Measurements from ENCODE around the gene C22orf15.
"Not testable (repeated sequence)": the region's sequence is repeated elsewhere in the genome, so short reads cannot be mapped to it uniquely, and the experiment has no call there.

The C22orf15 gene, protein sequence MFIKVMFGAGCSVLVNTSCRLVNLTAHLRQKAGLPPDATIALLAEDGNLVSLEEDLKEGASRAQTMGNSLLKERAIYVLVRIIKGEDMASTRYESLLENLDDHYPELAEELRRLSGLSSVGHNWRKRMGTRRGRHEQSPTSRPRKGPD

DNA sequence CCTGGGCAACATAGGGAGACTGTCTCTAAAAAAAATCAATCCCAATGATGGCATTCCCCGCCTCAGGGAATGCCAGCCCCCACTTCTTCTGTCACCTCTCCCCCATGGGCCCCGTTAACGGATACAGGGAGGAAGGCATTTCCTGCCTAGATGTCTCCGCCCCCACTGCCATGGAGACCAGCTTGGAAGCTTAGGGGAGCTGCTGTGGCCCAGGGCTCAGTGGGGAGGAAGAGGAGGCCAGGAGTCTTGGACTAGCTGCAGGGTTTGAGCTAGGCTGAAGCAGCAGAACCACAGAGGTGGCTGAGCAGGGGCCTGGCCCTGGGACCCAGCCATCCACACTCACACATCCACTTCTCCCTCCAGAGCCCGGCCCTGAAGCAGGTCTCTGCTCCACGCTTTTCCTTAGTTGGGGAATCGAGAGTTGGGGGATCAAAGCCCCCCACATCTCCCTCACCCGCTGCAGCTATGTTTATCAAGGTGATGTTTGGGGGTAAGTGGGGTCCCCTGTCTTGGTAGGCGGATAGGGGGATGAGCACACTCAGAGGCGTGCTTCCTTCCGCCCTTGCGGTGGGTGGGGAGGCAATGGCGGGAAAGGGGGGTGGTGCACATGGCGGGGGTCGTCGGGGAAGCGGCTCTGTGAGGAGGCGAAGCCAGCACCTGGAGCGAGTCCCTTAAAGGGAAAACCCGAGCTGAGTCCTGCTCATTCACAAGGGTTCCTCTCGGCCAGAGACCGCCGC, at the start of gene C22orf15:
C22orf15 (plus strand) TSS at position 149 of the 737 bp plus-strand sequence; CDS start at position 466, 317 bp downstream.
- DNase-seq = no peak

DNA sequence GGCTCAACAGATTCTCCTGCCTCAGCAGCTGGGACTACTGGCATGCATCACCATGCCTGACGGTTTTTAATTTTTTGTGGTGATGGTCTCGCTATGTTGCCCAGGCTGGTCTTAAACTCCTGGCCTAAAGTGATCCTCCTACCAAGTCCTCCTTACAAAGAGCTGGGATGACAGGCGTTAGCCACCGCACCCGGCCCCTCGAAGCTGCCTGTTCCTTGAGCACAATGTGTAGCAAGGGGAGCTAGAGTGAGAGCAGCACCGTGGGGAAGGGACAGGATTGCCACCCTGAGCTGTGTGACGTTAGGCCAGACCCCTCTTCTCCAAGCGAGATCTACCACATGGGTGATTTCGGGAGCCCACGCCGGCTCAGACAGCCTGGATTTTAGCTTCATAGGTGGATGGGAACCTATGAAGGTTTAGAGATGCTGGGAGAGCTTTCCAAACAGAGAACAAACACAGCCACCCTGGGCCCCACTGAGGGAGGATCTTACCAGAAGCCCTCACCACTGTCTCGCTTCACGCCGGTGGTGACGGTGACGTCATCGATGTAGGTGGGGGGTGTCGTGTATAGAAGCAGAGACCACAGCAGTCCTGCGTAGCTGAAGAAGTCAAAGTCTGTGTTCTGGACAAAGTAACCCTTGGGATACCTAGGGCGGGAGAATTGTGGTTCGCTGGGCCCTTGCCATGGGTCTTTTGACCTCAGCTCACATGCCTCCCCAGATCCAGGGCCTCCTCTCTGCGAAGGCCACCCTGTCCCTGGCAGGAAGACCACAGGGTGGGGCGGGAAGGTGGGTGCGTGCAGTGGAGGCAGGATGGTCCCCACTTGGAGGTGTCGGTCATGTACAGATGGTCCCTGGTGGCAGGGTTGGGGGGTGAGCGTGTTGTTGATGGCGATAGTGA, 48.8 kb upstream of the C22orf15 start:
- no peak for DNase-seq

DNA sequence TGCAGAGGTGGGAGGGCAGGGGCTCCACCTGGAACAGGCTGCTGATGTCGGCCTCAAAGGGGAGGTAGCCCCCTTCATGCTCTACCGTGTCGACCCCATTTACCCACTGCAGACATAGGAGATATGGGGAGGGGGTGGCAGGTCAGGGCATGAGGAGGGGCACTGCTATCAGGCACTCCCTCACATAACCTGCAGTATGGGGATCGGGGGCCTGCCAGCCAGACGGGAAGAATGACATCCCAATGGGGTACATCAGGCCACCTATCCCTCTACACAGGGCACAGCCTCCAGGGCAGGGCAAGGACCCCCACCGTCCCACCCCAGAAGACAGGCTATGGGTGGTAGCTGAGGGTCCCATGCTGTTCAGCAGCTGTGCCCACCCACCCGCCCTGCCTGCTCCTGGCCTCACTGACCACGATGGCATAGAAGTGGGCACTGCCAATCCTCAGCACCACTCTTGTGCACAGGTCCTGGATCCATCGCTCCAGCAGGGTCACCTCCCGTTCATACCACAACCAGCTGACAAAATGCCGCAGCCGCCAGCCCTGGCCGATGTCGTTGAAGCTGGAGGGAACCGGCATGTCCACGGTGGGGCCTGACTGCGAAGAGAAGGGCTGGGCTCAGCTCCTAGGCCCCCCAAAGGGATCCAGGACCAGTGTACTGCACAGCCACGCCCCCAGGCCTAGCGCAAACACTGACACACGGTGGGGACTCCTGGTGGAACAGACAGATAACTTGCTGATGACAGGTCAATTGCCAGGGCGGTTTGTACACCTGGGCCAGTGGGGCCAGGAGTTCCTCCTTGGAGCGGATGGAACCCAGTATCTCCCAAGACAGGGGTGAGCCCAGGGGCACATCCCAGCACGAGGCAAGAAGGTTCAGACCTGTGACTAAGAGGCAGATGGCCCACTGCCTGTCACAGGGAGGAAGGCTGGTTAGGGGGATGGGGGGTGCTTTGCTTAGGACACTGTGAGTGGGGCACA, 47.9 kb upstream of the C22orf15 start:
- DNase-seq = no peak

DNA sequence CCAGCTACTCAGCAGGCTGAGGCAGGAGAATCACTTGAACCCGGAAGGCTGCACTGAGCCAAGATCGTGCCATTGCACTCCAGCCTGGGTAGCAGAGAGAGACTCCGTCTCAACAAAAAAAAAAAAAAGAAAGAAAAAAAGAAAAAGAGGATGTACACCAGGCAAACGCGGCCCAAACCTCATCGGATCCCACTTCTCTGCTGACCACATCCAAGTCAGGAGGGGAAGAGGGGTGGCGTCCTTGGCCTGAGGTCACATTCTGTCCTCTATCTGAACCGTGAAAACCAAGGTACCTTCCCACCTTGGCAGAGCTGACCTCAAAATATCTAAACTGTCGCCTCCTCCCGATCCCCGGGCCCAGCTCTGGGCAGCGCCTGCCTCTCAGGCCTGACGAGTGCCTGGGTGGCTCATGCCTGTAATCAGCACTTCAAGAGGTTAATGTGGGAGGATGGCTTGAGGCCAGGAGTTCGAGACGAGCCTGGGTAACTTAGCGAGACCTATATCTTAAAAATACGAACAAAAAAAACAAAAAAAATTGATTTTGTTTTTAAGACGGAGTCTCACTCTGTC, 46.9 kb upstream of the C22orf15 start:
- no peak for DNase-seq

DNA sequence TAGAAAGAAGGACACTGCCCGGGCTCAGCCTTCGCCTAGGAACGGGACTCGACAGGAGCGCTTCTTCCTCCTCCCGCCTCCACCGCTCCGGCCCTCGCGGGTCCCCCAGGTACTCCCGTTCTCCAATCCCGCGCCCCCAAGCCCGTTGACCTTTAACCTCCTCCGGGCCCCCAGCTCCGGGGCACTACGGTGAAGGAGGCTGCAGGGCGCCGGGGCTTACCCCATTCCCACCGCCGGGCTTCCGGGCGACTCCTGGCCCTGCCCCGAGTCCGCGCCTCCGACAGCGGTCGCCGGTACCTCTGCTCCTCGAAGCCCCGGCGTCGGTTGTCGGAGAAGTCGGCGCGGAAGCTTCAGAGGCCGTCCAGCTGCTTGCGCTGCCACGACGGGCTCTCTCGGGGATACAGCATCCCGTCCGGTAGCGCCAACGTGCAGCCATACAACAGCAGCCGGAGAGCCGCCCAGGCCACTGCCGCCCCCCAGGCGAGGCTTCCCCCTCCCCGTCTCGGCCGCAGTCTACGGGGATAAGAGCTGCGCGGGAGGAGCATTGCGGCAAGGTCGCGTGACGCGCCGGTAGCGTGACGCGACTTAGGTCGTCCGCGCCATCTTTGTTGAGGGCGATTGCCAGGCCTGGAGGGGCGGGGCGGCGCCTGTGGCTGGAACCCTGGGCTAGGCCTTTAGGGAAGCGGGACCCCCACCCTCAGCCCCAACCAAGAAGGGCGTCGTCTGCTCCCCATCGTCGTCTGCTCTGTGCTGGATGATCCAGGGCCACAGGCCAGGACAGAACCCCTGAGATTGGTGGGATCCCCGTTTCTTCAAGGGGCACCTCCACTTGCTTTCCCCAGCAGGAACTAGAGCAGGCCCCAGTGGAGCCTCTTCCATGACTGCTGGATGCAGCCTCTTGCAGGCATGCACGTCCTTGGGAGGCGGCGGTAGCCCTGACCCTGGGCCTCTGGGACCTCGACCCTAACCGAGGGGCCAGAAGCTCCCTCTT, 45.7 kb upstream of the C22orf15 start:
- DNase-seq = peak; percentile 92

DNA sequence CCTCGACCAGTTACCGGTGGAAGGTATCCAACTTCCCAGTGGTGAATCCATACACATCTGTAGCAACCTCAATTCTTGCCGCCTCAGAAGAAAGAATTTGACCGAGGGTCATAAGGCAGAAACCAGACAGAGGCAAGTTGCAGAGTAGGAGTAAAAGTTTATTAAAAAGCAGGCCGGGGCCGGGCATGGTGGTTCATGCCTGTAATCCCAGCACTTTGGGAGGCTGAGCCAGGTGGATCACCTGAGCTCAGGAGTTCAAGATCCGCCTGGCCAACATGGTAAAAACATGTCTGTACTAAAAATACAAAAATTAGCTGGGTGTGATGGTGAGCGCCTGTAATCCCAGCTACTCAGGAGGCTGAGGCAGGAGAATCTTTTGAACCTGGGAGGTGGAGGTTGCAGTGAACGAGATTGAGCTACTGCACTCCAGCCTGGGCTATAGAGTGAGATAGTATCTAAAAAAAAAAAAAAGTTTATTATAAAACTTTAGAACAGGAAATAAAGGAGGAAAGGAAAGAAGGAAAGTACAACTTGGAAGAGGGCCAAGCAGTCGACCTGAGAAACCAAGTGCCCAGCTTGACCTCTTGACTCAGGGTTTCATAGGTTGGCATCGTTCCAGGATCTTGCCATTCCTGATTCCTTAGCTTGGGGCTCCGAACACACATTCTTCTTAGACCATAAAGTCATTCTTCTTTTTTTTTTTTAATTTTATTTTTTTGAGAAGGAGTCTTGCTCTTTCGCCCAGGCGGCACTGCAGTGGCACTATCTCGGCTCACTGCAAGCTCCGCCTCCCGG, 44.2 kb upstream of the C22orf15 start:
- no peak for DNase-seq

DNA sequence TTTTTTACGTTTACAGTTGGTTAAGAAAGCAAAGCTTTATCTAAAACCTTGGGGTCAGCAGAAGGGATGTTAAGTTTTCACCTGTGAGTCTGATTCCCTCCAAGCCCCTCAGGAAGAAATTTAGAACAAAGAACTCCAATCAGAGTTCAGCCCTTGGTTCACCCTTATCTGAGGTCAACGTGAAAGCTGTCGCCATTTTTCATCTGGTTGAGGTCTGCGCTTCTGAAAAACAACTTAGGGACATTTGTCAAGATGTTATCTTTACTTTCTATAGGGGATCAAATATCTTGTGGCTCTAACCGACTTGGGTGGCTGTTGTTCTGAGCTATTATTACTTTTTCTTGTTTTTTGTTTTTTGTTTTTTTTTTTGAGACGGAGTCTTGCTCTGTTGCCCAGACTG, 41.9 kb upstream of the C22orf15 start:
- DNase-seq = no peak

DNA sequence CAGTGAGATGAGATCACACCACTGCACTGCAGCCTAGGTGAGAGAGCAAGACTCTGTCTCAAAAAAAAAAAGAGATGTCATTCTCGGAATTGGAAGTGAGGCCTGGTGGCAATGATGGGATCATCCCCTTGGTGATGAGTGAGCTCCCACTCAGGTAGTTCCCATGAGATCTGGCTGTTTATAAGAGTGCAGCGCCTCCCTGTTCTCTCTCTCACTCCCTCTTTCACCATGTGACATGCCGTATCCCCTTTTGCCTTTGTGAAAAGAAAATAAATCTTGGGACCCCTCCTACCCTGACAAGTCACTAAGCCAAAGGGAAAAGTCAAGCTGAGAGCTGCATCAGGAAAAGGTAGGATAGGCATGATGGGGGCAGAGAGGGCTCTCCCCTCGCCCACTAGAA, 40.6 kb upstream of the C22orf15 start:
- no peak for DNase-seq

DNA sequence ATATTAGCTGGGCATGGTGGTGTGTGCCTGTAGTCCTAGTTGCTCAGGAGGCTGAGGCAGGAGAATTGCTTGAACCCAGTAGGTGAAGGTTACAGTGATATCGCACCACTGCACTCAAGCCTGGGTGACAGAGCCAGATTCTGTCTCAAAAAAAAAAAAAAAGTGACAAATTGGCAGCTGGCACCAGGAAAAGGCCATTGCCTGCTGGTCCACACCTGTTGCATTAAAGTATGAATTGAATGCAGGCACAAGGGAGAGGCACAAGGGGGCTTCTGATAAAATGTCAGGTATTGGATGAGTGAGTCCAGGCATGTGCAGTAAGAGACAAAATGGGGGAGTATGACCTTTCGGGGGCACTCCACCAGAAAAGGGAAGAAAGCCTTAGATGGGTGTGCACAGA, 40.1 kb upstream of the C22orf15 start:
- no peak for DNase-seq

DNA sequence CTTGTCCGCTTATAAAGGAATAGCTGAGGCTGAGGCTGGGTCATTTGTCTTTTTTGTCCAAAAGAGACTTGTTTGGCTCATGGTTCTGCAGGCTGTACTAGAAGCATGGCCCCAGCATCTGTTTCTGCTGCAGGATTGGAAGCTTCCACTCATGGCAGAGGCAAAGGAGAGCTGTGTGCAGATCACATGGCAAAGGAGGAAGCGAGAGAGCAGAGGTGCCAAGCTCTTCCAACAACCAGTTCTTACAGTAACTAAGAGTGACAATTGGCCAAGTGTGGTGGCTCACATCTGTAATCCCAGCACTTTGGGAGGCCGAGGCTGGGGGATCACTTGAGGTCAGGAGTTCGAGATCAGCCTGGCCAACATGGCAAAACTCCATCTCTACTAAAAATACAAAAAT, 34.7 kb upstream of the C22orf15 start:
- not testable (repeated sequence) for DNase-seq

DNA sequence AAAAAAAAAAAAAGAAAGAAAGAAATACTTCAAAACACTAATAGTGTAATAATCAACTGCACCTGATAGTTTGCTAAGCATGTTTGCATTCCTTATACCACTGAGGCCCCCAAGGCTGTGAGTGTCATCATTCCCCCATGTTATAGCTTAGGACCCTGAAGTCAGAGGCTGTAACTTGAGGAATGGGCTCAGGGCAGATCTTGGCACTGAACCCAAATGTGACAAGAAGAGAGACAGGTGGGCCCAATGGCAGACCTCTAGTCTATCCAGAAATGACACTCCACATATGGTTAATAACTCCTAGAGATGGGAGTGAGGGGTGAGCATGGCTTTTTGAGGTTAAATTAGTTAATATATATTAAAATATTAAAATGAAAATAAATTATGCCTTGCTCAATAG, 25.1 kb upstream of the C22orf15 start:
- no peak for DNase-seq

DNA sequence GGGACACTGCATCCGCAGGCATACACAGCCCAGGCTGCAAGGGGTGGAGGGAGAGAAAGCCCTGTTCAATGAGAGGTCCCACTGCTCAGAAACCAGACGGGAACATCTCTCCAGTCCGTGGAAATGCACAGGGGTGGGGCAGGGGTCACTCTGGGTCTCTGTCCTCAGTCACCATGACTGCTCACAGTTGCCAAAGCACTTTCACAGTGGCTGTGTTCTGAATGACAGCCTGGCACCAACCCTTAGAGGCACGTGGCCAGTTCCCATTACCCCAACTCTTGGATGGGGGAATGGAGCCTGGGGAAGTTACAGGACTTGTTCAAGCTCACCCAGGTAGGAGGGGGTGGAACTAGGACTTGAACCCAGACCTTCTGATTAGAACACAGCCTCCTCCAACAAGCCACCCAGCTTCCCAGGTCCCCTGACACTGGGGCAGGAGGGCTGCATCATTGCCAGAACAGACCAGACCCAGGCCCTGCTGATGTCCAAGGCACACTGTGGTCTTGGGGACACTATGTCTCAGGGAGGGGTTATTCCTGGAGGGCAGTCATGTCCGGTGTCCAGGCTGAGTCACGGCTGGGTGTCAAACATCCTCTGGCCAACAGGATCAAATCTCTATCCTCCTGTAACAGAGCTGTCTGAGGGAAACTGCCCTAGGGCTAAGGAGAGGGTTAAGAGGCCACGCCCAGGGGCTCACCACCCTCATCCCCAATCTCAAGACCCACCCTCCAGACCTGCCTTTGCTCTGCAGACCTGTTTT, 20.1 kb upstream of the C22orf15 start:
- DNase-seq = no peak

DNA sequence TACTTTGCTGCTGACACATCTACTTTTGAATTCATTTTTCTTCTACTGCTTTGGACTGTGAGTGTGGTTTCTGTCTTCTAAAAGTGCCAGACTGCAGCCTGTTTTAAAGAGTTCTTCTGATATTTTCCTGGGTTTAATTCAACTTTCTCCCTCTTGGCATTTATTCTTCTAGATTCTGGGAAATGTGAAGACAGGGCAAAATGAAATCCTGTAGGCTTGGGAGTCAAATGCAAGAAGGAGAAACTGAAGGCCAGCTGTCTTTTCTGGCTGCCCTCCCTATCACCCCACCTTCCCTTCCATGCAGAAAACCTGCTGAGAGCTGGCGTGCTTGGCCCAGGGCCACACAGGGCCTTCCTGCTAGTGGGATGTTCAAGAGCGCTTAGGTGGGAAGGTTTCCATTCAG, 19.5 kb upstream of the C22orf15 start:
- DNase-seq = no peak

DNA sequence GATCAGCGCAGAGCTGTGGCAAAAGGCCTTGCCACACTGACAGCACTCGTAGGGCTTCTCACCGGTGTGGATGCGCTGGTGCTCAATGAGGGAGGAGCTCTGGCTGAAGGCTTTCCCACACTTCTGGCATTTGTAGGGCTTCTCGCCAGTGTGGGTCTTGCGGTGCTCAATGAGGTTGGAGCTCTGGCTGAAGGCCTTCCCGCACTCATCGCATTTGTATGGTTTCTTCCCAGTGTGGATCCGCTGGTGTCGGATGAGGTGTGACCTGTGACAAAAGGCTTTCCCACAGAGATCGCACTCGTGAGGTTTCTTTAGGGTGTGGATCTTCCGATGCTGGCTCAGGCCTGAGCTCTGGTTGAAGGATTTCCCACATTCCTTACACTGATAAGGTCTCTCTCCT, 18.8 kb upstream of the C22orf15 start:
- DNase-seq = no peak

DNA sequence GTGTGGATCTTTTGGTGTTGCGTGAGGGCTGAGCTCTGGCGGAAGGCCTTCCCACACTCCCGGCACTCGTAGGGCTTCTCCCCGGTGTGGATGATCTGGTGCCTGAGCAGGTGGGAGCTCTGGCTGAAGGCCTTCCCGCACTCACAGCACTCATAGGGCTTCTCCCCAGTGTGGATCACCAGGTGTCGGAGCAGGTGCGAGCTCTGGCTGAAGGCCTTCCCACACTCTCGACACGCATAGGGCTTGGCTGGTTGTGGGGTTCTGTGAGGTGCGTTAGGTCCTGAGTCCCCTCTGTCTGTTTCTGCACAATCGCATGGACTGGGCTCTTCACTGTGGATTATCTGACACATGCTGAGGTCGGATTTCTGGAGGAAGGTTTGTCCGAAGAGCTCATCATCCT, 18.3 kb upstream of the C22orf15 start:
- DNase-seq = no peak

DNA sequence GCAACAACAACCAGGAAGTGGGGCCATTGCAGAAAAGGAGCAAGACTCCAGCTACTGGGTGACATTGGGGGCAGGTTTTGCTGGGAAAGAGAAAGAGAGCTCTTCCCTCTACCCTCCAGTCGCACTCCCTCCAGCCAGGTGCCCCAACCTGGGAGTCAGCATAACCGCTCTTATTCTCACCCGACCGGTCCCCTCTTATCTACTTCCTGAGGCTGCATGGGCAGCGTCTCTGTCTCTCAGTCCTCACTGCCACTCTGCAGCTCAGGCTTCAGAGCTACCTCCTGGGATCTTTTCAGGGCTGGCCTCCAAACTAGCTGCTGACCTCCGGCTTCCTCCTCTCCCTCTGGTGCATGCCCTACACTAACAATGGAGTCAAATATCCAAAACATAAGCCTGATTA, 17.0 kb upstream of the C22orf15 start:
- DNase-seq = no peak

DNA sequence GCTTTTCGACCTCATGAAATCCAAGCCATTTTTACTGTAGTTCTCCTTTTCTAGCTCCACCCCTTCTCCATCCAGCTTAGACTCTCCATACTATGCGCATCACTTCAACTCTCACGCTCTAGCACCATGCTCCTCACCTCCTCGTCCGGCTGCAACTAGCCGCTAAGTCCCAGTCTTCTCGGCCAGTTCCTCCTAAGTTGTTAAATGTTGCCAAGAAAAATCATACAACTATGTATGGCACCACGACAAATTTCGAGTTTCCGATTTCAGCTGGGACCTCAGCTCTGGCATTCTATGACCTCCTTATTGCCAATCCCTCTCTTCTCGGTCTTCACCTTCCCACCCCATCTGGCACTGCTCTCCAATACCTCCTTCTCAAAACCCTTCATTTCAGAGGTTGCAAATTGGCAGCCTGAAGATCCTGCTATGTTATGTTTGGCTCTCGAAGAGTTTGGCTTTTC, 12.9 kb upstream of the C22orf15 start:
- DNase-seq = no peak

DNA sequence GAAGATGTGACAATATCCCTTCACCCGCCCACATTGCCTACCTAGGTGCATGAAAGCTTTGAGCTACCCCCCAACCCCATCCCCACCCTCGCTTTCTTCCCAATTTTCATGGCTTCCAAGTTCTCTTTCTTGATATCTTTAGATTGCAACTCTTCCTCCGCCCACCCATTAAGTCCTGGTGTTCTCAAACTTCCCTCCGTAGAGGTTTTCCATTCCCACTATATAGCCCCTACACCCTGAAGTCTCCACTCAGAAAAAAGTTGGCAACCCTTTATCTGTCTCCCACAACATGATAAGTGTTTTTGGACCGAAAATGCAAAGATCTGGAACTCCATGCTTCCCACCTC, 12.4 kb upstream of the C22orf15 start:
- DNase-seq = no peak

DNA sequence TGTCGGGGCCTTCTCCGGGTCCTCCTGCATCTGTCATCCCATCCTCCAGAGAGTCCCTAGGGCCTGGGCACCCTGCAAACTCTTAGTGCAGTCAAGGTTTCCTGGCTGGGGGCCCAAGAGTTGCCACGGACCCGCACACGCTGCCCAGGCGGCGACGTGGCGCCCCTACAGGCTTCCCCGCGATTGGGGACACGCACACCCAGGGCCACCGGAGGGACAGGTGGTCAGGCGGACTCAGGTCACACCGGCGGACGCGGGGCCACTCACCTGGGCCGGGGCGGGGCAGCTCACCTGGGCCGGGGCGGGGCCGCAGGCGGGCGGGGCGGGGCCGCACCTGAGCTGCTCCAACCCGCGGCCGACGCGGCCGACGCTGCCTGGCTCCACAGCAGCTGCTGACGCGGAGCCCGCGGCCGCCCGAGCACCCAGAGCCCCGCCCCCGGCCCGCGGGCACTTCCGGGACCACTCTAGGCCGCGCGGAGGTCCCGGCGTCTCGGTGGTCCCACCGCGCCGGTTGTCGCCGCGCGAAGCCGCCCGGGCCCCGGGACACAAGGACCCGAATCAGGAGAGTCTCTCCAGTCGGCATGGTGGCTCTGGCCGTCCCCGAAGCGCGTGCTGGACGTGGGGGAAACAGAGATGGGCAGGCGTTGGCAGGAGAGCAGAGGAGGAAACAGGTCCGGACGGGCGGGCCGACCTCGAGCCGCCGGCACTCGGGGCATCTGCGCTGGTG, 11.9 kb upstream of the C22orf15 start, which contains the start of gene ZNF70:
ZNF70 (minus strand) TSS at position 399 of the 727 bp plus-strand sequence. CDS start 5,972 bp downstream, outside the sequence.
- peak; percentile 87 for DNase-seq

Data from COR-L47 (cell line).